HEK293T (cell line): ENCODE data around the gene TTYH2.

Experiments
- SP1 ChIP-seq: fragments of 450-650 bp; IDR thresholded peaks from 2 replicates; pipeline ENCODE4 v1.6.1; 2017
- SUZ12 ChIP-seq: fragments of 450-650 bp; IDR thresholded peaks from 2 replicates; pipeline ENCODE4 v1.6.1; 2016; ENCODE audit warnings: mild to moderate bottlenecking

- TF ChIP-seq SP1 (no peak), SUZ12 (no peak)
Measured at GRCh38 chr17:74200112-74200511, 13.3 kb upstream of the TTYH2 start.
